Activated T-cell treated with anti-CD3 and anti-CD28 coated beads for 1 hour (primary cell): Measurements from ENCODE around the gene SCRN2.

Source experiments
- DNase-seq: peaks from one replicate; pipeline ENCODE4 v3.0.0-alpha.2; 2020; ENCODE audit warnings: low read depth

SCRN2 gene

DNA sequence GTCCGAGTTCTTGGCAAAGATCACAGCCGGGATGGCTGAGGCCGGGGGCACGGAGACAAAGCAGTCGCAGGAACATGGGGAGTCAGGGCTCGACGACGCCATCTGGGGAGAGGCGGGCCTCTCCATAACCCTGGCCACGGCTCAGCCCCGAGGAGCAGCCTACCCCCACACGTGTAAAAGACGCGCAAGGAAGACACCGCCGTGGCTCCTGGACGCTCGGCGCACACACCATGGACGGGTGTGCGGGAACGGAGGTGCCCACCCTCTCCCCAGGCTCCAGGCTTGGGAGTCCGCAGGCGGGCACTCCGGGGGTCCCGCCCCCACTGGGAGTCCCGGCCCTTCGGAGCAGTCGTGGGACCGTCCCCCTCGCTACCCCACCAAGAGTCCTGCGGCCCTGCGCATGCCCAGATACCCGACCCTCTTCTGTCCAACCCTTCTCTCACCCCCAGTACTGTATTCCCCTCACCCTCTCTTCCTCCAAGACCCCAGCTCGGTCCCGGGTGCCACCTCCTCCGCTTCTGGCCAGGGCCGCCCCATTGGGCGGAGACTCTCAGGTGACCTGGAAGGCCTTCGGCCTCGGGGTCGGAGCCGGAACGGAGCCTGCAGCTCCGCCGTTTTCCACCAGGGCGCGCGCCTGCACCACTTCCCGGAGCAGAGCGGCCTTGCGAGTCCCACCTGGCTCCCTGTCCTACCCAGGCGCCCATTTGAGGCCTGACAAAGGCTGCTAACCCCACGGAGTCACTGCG is at the start of gene SCRN2:
SCRN2 (minus strand) TSS at position 532 of the 746 bp plus-strand sequence; CDS start at position 102, 430 bp downstream.
- peak; percentile 76 for DNase-seq

DNA sequence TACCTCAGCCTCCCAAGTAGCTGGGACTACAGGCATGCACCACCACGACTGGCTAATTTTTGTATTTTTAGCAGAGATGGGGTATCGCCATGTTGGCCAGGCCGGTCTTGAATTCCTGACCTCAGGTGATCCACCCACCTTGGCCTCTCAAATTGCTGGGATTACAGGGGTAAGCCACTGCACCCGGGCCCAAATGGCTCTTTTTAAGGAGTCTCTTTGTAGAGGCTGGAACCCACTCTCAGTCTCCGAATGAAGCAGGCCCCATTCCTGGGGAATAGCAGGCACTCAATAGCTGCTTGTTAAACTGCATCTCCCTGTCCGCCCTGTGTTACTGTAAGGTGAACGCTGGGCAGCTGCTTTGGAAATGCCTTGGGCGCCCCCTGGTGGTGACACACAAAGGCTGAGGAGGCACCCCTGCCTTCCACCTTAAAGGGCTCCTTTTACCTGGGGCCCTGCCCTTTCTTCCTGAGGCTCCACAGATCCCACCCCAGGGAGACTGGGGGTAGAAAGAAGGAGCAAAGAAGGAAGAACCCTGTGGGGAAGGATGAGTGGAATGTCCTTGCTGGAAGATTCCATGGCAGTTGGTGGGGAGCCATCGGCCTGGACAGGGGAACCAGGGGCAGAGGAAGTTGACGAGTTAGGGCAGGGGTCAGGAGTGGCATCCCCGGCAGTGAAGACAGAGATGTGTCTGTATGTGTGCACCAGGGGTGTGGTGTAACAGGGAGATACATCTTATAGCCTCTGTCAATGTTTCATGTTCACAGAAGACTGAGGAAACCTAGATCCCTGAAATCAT is 48.9 kb upstream of the SCRN2 start:
- DNase-seq, result peak; percentile 96

DNA sequence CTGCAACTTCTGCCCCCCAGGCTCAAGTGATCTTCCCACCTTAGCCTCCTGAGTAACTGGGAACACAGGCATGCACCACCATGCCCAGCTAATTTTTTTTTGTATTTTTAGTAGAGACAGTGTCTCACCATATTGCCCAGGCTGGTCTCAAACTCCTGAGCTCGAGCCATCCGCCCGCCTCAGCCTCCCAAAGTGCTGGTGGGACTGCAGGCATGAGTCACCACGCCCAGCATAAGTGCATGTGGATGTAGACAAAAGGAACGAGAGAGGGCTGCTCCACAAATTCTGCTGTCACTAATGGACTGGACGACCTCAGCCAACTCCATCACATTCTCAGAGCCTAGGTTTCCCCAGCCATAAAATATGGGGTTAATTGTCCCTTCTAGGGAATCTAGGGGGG is 47.2 kb upstream of the SCRN2 start:
- DNase-seq, result no peak

DNA sequence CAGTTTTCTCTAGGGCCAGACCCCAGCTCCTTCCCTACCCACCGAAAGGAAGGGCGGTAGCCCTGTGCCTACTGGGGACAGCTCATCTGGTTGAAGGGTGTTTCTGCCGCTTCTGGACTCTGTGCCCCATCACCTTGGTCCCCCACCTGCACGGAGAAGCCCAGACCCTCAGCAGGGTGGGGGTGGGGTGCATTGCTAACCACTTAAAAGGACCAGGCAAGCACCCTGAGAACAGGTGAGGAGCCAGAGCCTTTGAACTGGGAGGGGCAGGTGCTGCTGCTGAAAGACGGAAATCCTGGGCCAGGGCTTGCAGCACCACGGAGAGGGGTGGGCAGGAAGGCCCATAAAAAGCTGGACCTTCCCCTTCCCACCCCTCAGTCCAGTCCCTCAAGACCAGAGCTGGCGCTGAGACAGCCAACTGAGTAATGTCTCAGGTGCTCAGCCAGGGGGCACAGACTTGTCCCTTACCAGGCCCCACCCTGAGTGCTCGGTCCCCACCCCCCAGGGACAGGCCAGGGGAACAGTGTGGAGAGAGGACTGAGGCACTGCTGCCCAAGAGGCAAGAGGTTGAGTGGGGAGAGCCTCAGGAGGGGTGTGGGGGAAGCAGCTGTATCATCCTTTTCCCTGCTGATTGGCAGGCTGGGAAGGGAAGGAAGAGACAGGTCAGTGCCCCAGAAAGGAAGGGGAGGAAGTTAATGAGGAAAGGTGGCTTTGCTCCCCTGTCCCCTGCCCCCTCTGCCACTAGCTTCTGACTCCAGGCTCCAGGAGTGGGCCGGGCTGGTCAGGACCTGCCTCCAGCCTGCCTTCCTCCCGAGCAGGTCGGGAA is 44.0 kb upstream of the SCRN2 start:
- DNase-seq, result no peak

DNA sequence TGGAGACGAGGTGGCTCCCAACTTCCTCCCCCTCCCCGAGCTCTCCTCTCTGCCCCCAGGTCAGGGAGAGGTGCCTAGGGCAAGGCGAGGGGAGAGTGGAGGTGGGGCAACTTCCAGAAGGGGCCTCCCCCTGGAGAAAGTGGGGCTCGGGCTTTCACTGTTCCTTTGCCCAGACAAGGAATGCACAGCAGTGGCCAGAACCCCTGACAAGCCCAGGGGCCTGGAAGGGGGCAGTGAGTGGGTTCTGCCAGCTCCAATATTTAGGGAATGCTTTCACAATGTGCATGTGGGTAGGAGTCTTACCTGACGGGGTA is 43.3 kb upstream of the SCRN2 start:
- no peak for DNase-seq

DNA sequence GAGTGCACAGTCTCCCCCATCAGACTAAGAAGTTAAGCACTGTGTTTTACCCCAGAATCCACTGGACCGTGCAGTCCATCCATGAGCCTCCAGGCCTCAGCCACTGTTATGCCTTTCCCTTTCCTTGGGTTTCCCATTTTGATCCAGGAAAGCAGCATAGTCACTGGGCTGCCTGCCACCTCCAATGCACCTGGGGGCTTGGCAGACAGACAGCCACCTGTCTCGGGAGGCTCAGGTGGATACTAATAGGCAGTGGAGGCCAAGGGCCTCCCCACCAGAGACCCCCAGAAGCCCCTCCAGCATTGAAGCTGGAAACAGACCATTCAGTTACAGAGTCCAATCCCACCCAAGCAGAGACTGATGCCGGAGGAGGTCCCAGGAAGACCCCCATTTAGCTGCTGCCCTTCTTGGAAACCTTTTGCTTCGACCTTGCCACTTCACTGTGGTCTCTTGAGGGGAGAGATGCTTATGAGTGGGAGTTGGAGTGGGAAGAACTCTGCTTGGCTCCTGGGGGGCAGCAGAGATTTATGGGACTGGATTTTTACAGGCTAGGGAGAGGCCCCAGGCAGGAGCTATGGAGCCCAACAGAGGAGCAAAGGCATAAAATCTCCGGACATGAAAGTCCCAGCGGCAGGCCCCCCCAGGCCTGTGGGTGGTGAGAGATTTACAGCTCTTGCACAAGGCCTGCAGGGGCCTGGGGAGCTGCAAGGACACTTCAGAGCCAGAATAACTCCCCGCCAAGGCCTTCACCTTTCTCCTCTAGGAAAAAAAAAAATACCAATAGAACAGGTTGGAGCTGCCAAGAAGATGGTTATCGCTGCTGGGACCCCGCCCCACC is 42.7 kb upstream of the SCRN2 start:
- no peak for DNase-seq

DNA sequence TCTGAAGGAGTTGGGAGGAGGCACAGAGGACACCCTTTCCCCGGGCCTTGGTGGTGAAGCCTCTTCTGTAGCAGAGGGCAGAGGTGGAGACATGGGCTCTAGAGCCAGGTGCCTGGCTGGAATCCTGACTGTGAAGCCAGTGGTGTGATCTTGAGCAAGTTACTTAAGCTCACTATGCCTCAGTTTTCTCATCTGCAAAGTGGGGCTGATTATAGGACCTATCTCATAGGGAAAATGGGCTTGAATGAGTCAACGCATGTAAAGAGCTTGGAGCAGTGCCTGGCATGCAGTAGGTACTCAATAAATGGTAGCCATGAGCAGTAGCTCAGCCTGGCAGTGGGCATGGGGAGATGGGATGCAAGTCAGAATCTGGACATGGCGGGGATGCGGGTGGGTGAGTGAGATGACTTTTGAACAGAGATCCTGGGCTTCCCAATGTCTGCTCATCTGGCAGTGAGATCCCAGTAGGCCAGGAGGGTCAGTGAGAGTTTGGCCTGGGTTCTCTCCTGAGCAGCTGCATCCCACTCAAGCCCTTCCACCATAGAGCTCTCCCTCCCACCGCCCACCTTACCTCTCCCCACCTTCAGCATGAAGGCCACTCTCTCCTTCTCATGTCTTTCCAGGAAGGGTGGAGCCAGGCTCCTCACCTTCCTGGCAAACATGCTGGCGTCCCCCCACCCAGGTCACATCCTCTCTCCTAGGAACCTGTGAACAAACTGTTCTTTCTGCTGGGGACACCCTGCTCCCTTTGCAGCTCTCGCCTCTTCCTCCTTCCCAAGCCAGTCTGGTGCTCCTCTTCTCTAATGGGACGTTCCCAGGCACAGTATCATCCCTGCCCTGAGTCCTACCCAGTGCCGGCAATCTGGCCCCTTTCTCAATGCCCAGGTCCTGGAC is 41.9 kb upstream of the SCRN2 start:
- DNase-seq, result no peak

DNA sequence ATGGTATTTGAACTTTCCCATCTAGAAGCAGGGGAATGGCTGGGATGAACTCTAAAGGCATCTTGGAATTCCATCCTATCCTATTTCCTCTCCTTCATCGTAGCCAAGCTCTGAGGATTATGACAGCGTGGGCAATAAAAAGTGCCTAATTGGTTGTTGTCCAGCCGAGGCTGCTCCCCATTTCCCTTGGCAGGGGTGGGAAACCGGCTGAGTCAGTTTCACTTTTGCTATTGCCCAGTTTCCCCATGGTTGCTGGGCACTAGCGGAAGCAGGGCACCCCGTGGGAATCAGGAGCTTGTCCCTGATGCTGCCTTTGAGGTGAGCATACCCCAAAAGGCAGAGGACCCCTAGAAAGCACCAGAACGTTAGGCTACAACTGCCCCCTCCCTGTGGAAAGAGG is 41.2 kb upstream of the SCRN2 start:
- no peak for DNase-seq

DNA sequence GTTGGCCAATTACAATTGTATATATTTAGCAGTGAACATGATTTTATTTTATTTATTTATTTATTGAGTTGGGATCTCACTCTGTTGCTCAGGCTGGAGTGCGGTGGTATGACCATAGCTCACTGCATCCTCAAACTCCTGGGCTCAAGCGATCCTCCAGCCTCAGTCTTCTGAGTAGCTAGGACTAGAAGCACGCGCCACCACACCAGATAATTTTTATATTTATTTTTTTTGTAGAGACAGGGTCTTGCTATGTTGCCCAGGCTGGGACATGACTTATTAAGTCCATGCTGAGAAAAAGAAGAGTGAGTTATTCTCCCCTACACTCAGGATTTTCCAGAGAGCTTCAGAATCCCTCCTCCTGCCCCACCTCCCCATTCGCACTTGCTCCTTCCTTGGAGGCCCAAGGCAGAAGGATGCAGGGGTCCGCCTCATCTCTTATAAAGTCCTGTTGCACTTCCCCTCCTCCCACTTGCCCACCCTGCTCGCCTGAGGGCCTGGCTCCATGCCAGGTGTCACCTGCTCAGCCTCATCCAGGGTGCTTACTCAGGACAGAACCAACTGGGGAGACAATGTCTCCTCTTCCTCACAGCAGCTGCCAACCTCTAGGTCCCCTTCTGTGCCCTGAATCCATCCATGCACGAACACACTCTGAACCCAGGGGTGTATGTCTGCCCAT is 38.8 kb upstream of the SCRN2 start:
- DNase-seq, result no peak

DNA sequence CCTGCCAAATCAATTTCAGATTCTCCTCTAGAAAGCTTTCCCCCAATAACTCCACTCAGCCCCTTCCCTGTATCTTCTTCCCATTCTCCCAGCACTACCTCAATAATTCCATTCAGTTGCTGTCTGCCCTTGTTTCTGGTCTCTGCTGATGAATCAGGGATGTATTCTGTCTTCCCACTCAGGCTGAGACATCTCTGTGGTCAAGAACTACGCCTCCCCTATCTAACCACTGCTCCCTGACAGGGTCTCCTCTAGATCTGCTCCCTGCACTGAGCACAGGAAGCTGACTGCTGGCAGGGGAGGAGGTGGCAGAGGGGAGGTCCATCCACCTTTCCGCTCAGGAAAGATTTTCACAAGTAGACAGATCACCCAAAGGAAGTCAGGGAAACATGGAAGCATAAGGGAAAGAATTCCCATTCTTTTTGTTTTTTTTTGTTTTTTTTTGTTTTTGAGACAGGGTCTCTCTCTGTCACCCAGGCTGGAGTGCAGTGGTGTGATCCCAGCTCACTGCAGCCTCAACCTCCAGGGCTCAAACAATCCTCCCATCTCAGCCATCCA is 38.0 kb upstream of the SCRN2 start:
- DNase-seq, result no peak

DNA sequence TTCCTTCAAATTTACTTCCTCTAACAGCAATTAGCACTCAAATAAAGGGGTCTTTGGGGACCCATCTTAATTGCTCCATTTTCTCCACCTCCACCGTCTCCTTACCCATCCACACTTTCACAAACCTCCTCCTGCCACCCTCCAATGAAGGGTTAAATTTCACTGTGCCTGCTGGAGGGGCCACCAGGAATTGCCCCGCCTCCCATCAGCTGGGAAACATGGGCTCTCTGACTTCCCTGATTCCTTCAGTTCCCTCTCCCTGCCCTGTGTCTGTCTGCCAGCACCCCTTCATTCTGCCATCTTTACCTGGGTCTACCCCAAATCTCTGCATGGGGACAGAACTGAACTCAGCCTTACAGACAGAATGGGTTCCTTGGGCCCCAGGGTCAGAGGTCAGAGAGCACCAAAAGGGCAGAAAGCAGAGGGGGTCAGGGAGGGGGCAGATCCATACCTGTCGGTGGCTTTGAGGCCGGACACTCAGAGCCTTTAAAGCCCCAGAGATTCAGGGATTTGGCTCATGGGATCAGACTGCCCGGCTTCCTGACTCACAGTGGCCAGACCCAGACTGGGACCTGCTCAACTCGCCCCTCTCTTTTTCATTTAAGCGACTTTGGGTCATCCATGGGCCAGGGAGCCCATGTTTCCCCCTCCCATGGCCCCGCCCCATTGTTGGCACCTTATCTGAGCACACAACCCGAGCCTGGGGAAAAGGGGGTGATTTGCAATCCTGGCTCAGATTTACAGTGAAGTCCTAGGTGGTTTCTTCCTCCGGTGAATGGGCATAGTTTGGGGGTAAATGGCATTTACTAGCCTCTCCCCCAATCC is 37.3 kb upstream of the SCRN2 start:
- DNase-seq, result no peak

DNA sequence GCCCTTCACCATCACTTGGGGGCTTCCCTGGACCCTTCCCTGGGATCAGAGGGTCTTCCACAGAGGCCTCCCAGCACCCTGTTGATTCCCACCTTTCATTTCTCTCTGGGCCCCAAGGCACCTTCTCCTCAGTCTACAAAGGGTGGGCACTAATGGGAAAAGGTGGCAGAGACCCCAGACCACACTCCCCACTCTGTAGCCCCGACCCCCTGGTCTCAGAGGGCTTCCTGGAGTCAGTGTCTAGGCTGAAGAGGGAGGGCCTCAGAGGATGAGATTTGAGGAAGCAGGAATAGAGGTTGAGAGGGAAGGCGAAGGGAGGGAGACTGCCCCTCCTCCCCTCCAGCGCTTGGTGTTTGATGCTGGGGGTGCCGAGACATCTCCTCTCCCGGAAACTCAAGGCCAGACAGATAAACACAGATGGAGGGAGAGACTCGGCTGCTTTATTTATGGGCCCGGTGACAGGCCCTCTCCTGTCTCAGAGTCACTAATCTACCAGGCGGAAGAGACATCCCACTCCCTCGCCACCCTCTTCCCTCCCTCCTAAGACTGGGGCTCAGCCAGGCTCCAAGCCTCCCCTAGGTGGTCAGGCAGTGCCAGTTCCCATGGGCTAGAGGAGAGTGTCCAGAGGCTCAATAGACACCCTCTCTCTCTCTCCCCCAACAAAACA is 36.4 kb upstream of the SCRN2 start:
- no peak for DNase-seq

DNA sequence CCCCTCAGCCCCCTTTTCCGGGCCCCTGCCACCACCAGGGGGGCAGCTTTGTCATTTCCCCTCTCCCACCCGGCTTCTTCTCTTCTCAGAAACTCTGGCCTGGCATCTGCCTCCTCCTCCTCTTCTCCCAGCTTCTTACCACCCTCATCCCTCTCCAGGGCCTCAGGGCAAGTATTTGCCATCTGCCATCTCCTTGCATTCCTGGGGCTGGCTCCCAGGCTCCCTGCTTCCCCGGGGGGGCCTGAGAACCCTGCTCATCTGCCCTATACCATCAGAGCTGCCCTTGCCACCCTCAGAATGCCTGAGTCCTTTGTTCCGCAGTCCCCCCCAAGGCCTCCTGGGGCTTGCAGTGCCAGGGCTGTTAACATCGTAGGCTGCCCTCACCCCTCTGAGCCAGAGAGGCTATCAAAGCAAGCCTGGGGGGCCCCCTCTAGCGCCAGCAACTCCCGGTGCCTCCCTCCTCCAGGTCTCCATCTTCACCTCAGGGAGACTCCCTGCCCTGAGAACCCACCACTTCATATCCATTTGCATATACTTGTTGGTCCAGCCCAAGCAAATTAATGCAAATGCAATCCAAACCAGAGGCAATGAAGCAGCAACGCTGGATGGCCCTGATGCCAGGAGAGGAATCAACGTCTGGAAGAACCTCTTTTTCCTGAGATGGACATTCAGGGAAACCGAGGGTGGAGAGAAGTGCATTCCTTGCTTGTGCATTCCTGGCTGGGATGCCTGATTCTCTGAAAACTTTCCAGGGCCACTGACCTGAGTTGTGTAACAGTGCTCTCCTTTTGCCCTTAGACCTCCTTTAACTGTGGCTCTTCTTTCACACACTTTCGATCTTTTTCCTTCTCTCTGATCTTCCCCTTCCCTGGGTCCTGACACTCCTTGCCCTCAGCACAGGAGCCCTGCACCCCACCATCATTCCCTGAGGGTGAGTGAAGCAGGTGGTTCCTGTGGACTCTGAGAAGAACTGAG is 34.2 kb upstream of the SCRN2 start:
- DNase-seq, result no peak

DNA sequence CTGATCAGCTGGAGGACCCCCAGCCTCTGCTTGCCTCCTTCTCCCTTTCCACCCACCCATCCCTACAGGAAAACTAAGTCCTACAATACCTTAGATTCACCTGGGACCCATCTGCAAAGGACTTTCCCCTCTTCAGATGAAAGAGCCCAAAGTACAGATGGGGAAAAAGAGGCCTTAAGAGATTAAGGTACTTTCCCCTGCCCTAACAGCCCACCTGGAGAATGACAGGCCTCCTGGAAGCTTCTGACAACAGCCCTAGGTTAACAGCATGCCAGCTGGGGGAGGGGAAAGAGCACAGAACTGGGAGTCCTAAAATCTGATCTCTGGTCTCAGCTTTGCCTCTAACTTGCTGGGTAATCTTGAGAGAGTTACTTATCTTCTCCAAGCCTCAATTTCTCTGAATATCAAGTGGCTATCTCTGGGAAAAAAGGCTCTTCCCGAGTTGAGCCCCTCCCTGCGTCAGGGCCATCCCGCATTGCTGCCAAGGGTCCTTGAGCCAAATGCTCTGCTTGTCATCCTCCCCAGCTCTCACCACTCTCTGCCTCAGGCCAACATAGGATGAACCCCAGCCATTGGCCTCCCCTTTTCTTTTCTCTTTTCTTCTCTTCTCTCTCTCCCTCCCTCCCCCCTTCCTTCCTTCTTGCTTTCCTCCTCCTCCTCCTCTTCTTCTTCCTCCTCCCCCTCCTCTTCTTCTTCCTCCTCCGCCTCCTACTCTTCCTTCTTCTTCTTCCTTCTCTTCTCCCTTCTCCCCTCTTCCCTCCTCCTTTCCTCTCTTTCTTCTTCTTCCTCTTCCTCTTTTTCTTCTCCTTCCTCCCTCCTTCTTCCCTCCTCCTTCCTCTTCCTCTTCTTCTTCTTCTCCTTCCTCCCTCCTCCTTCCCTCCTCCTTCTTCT is 32.4 kb upstream of the SCRN2 start:
- DNase-seq, result no peak

DNA sequence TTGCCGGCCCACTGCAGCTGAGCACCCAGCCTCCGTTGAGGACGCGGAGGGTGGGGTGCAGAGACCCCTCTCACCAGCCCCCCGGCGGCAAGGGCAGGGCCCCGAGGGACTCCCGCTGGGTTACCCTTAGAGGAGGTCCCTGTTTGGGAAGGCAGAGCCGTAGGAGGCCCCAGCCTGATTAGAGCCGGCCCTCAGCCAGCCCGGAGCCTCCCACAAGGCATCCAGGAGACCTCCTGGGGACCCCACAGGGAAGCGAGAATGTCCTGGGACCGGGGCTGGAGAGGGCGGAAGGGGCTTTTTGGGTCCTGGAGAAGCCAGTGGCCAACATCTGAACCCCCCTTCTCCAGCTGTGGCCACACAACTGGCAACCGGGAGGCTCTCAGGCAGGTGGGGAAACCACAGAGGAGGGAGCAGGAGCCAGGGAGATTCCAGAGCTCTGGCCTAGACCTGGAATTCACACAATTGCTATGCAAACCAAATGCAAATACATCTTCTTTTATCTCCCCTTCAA is 31.6 kb upstream of the SCRN2 start:
- no peak for DNase-seq
